Measurements from ENCODE around the gene STT3B.

The STT3B gene

GRCh38 chr3:31670722-31671121, 138.0 kb downstream of the STT3B start:
- POLR2A ChIA-PET: no interaction called here
- Histone ChIP-seq H3K36me3 (ENCODE audit: control insufficient read depth in 2 of 2, insufficient read depth in 1 of 2, low read length in 2 of 2) (no peaks in the 10 kb centered on the region), H3K27ac (ENCODE audit: extremely low read depth, low read depth, low read length) (no peak overlapping the region), H3K4me3 (ENCODE audit: low read depth, low read length) (no peak overlapping the region), H3K4me1 (ENCODE audit: control insufficient read depth, insufficient read depth, low read length) (no peaks in the 10 kb centered on the region), H3K9me3 (ENCODE audit: control insufficient read depth, insufficient read depth, low read depth, low read length) (no peaks in the 10 kb centered on the region)
- TF ChIP-seq ZBTB8A (tag by site-specific recombination; IDR thresholded peaks at IDR 0.05): no peak
- TF ChIP-seq ZBTB20 (tag by site-specific recombination; IDR thresholded peaks at IDR 0.05): no peak
- no peak for TF ChIP-seq PRDM6 (tag by site-specific recombination; IDR thresholded peaks at IDR 0.05)
- no peak for TF ChIP-seq GLI2 (tag by site-specific recombination; IDR thresholded peaks at IDR 0.05; ENCODE audit: borderline replicate concordance, low read depth)
- TF ChIP-seq ZNF133 (tag by site-specific recombination; IDR thresholded peaks at IDR 0.05): no peak
- TF ChIP-seq TSHZ1 (tag by site-specific recombination; IDR thresholded peaks at IDR 0.05; ENCODE audit: borderline replicate concordance): no peak
- no peak for TF ChIP-seq EGR2 (tag by site-specific recombination; IDR thresholded peaks at IDR 0.05; ENCODE audit: low read depth)
- TF ChIP-seq ZNF510 (tag by site-specific recombination; IDR thresholded peaks at IDR 0.05; ENCODE audit: insufficient replicate concordance): no peak
- TF ChIP-seq SCRT1 (tag by site-specific recombination; IDR thresholded peaks at IDR 0.05; ENCODE audit: borderline replicate concordance): no peak
- TF ChIP-seq GLI4 (tag by site-specific recombination; IDR thresholded peaks at IDR 0.05): no peak
- no peak for TF ChIP-seq ZFP41 (tag by site-specific recombination; IDR thresholded peaks at IDR 0.05; ENCODE audit: borderline replicate concordance)
- TF ChIP-seq ZIC2 (tag by site-specific recombination; IDR thresholded peaks at IDR 0.05): no peak
- no peak for TF ChIP-seq ZNF354C (tag by site-specific recombination; IDR thresholded peaks at IDR 0.05; ENCODE audit: borderline replicate concordance, low read depth)
- TF ChIP-seq ZNF174 (tag by site-specific recombination; IDR thresholded peaks at IDR 0.05): no peak
- TF ChIP-seq ZNF707 (tag by site-specific recombination; IDR thresholded peaks at IDR 0.05): no peak
- CTCF ChIA-PET: no interaction called here

GRCh38 chr3:31671451-31671850, 138.7 kb downstream of the STT3B start:
- H3K36me3 ChIP-seq (ENCODE audit: control insufficient read depth in 2 of 2, insufficient read depth in 1 of 2, low read length in 2 of 2): no peaks in the 10 kb centered on the region
- POLR2A ChIA-PET: interaction anchor here (1.1 kb wide), 1 partner anchor 139 kb away, joined by 3 read pairs; the partner anchor contains the start of gene STT3B
- no peaks in the 10 kb centered on the region for H3K9me3 ChIP-seq (ENCODE audit: control insufficient read depth, insufficient read depth, low read depth, low read length)
- H3K27ac ChIP-seq (ENCODE audit: extremely low read depth, low read depth, low read length): no peak overlapping the region
- H3K4me3 ChIP-seq (ENCODE audit: low read depth, low read length): no peak overlapping the region
- CTCF ChIA-PET: interaction anchor here (0.6 kb wide), 1 partner anchor 844 kb away, joined by 4 read pairs; no protein-coding TSS in a partner anchor
- no peaks in the 10 kb centered on the region for H3K4me1 ChIP-seq (ENCODE audit: control insufficient read depth, insufficient read depth, low read length)
- no peak for TF ChIP-seq PRDM1 (tag by site-specific recombination; IDR thresholded peaks at IDR 0.05)
- no peak for TF ChIP-seq ZNF202 (tag by site-specific recombination; IDR thresholded peaks at IDR 0.05; ENCODE audit: borderline replicate concordance)
- no peak for TF ChIP-seq ZNF416 (tag by site-specific recombination; IDR thresholded peaks at IDR 0.05)
- TF ChIP-seq ZNF76 (tag by site-specific recombination; IDR thresholded peaks at IDR 0.05; ENCODE audit: borderline replicate concordance, low read depth): no peak
- TF ChIP-seq SCRT2 (tag by site-specific recombination; IDR thresholded peaks at IDR 0.05): no peak
- no peak for TF ChIP-seq ZNF266 (tag by site-specific recombination; IDR thresholded peaks at IDR 0.05; ENCODE audit: low read depth)
- no peak for TF ChIP-seq PRDM10 (tag by site-specific recombination; IDR thresholded peaks at IDR 0.05)
- no peak for TF ChIP-seq ZNF571 (tag by site-specific recombination; IDR thresholded peaks at IDR 0.05)
- no peak for TF ChIP-seq ZSCAN18 (tag by site-specific recombination; IDR thresholded peaks at IDR 0.05)

All from HEK293 (cell line).